Putamen (tissue), 1 donor: ENCODE data around the gene ADAMTS19.
A peak's percentile ranks its signal among the peaks of the same experiment; 100 is the strongest.

Experiments
- DNase-seq: peaks from one replicate; pipeline ENCODE4 v3.0.0-alpha.2; 2016; ENCODE audit warnings: low spot score

The ADAMTS19 gene

GRCh38 chr5:129766798-129767197 is 306.7 kb downstream of the ADAMTS19 start:
- DNase-seq: no peak

- peak; percentile 89 for DNase-seq
Measured at GRCh38 chr5:129767927-129768380, 307.9 kb downstream of the ADAMTS19 start.

DNA sequence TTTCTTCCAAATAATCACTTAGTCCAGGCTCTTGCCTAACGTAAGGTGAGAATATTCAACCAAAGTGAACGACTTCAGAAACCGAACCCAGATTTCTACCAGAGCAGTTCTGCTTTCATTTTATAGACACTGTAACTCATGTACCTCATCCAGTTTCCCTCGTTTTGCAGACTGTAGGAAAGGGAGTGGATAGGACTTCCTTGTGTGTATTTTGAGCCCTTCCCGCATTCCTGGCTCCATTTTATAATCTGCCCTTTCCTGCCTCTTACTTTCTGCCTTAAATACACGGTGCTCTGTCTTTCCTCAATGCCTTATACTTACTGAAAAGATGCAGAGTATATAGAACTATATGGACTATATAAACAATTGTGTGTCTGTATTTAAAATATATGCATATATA is 308.6 kb downstream of the ADAMTS19 start:
- DNase-seq: no peak

DNA sequence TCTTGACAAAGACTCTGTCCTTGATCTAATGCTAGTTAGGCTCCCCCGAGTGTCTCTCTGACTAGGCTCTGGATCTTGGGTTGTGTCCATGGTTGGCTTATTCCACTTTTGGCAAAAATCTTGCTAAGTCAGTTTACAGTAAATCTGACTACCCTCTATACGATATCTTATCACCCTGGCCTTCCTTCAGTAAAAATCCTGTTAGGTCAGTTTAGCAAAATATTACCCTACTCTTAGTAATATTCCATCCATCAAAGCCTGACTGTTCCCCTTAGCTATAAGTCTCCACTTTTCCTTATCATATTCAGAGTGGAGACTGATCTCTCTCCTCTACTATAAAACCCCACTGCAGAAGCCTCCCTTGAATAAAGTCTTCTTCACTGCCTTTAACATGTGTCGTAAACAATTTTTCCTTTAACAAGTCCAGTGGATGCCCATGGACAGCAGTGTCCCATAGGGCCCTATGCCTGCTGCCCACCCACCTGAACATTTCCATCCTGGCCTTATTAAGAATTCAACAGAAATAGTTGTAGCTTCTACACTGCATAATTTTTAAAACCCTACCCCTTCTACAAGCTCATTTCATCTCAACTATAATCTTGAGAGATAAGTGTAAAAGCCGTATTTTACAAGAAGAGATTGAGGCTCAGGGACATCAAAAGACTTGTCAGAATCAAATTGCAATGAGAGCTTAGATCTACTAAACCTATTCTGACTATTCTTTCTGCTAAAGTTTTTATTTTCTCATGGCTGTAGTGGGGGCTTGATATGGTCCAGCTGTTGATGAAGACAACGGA is 310.1 kb downstream of the ADAMTS19 start:
- no peak for DNase-seq

- DNase-seq: peak; percentile 74
Measured at GRCh38 chr5:129771058-129771838, 311.1 kb downstream of the ADAMTS19 start.

DNA sequence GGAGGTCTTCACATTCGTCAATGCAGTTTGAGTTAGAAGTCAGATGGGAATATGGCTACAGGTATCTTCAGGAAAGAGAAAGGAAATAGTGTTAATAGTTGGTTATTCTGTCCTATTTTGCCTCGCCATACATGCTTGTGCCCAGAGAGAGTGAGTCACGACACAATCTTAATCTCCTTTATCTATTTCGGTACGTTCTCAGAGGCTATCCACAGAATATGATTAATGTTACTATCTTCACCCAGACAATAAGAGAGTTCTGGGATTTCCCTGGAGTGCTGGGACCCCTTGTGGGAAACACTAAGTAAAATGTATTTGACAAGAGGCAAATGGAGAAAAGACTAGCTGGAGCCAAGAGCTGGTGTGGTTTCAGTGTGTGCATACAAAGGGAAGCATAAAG is 313.3 kb downstream of the ADAMTS19 start:
- DNase-seq: no peak

DNA sequence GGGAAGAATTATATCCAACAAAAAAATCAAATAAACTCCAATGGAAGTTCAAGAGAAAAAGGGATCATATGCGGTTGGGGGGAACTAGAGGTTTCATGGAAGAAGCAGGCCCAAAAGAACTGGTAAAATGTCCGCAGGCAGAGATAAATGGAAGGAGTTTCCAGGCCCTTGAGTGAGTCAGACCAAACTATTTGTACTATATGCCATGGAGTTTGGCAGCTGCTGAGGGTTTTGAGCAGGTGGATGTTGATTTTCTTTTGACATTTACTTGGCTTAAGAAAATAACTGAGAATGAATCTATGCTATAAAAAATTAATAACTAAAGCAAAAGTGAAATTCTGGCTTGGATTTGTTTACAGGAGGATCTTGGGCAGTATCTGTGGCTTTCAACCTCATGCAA is 321.5 kb downstream of the ADAMTS19 start:
- no peak for DNase-seq
